ENCODE results near the gene CDH18.

The CDH18 gene

DNA sequence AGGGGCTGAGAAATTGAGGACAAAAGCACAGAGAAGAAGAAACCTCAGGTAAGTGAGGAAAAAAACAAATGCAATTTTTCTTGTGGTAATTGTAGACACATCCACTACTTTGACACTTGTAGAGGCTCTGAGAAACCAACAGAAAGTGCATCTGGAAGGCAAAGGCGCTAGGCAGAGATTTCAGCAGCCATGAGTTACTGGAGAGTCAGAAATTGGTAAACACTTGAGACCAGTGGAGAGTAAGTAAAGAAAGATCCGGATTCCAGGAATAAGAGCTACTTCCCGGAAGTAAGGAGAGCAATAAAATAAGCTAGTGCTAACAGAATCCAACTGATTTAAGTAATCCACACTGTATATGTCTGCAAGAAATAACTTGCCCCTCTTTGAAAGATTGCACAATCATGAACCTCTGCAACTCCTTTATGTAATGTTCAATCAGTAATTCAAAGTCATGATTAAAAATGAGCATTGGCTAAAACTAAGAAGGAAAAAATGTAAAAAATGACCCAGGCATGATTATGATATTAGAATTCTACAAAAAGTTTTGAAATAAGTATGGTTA lies 382.1 kb downstream of the CDH18 start:
- no peak for DNase-seq (ENCODE audit: low read depth, low spot score)

DNA sequence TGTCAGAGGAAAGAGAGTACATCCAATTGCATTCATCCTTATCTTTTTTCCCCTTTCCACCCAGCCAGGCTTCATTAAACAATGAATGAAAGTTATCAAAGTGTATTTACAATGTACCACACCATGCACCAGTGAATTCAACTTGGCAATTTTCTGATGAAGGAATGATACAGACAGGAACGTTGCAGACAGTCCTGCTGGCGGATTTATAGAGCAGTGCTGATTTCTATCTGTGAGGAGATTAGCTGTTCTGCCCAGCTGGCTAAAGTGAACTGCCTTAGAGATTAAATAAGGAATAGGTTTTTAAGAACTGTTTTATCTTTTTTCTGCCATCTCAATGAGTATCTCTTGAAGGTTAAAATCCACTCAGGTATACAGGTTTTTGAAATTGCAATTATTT lies 403.9 kb downstream of the CDH18 start:
- no peak for DNase-seq (ENCODE audit: low read depth, low spot score)

DNA sequence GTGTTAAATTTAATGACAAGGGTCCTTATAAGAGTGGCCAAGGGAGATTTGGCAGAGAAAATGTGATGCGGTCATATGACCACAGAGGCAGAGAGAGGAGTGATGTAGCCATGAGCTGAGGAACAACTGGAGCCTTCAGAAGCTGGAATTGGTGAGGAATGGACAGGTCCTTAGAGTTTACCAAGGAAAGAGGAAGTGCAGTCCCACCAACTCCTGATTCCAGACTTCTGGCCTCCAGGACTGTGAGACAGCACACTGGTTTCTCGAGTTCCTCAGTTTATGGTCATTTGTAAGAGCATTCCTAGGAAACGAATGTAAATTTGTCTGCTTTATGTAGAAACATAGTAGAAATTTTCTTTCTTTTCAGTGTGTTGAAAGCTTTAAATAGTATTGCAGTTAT lies 410.1 kb downstream of the CDH18 start:
- no peak for DNase-seq (ENCODE audit: low read depth, low spot score)

DNA sequence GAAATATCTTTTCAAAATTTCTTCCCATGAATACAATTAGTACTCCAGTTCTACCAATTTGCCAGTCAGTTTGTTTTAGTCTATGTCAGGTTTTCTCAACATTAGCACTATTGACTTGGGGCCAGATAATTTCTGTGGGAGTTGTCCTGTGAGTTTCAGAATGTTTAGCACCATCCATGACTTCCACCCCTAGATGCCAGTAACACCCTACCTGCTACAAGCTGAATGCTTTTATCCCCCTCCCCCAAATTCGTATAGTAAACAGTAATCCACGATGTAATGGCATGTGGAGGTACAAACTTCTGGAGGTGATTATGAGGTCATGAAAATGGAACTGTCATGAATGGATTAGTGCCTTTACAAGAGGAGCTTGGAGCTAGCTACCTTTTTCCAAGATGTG lies 420.0 kb downstream of the CDH18 start:
- no peak for DNase-seq (ENCODE audit: low read depth, low spot score)

DNA sequence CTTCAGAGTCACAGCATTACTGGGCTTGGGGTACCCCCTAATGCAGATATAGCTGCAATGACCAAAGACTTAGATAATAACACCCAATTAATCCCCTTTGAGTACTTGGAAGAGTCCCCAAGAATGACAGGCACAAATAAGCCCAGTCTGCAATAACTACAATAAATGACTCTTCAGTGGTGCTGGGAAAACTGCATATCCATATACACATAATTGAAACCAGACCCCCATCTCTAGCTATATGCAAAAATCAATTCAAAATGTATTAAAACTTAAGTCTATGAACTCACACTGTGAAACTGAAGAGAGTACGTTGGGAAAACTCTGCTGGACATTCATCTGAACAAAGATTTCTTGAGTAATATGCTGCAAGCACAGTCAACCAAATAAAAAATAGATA lies 422.5 kb downstream of the CDH18 start:
- no peak for DNase-seq (ENCODE audit: low read depth, low spot score)

DNA sequence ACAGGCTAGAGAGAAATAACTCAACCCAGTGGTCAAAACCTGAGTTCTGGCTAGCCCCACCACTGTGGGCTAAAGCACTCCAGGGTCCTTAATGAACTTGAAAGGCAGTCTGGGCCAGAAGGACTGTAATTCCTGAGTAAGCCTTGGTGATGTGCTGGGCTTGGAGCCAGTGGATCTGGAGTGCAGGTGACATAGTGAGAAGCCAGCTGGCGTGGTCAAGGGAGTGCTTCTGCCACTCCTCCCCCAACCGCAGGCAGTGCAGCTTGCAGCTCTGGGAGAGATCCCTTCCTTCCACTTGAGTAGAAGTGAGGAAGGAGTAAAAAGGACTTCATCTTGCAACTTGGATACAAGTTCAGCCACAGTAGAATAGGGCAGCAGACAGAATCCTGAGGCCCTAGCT lies 424.0 kb downstream of the CDH18 start:
- no peak for DNase-seq (ENCODE audit: low read depth, low spot score)

DNA sequence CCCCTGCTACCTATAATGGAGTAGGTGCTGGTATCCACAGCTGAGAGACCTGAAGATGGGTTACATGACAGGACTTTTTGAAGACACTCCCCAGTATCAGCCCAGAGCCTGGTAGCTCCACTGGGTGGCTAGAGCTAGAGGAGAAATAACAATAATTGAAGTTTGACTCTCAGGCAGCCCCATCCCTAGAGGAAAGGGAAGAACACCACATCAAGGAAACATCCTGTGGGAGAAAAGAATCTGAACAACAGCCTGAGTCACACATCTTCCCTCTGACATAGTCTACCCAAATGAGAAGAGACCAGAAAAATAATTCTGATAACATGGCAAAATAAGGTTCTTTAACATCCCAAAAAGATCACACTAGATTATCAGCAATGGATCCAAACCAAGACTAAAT lies 432.1 kb downstream of the CDH18 start:
- DNase-seq (ENCODE audit: low read depth, low spot score), result no peak

DNA sequence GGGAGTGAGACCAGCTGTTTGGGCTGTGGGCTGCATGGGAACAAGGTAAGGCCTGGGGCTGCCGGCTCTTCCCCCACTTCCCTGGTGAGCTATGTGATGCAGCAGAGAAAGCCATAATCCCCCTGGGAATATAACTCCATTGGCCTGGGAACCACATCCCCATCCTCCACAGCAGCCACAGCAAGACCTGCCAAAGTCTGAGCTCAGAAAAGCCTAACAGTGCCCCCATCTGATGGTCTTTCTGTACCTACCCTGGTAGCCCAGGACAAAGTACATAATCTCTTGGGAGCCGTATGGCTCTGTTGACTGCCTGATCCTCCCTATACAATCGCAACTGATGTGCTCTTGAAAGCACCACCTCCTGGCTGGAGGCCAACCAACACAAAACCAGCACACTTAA lies 432.6 kb downstream of the CDH18 start:
- DNase-seq (ENCODE audit: low read depth, low spot score), result no peak

DNA sequence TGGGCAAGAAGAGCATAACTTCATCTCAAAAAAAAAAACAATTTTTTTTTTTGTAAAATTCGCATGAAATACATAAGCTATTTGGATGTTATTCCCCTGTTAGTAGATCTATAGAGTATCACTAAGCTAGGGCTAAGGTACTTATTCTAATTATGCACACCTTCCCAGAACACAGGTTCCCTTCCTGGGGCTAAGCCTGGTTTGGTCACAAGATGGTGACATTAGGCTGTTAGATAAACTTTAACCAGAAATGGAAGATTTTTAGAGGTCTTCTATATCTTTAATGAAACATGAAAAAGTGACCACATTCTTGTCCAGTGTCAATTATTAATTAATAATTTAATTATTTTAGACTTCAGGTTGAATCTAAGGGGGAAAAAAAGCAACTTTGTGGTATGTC lies 433.5 kb downstream of the CDH18 start:
- no peak for DNase-seq (ENCODE audit: low read depth, low spot score)

DNA sequence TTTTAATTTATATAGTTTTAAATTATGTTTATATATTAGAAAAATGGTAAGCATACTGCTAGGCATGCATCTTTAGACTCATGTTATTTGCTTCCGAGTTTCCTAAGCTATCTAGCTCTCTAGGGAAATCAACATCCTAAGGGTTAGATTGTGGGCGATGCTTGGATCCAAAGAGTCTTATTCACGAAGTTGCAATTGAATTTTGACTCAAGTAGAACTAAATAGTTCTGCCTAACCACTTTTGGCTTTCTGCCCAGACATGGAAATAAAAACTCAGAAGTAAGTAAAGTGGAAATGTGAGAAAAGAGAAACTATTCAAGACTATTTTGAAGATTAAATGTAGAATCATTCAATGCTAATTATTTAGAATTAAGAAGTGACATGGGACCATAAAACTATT lies 440.4 kb downstream of the CDH18 start:
- no peak for DNase-seq (ENCODE audit: low read depth, low spot score)

DNA sequence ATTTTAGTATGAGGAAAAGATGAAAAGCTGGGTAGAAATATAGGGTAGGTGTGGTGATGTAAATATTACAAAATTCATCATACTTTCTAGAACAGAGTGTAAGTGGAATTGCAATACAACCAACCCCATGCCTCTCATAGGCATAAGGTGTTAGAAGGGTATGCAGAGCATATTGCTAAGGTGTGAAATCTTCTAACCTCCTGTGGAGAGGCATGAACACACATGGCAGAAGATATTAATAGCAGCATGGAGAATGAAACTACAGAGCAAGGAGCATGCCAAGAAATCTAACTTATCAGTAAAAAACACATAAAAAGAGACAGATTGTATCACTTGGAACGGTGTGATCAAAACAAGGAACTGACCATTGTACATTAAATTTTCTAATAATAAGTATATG lies 441.5 kb downstream of the CDH18 start:
- DNase-seq (ENCODE audit: low read depth, low spot score), result no peak

DNA sequence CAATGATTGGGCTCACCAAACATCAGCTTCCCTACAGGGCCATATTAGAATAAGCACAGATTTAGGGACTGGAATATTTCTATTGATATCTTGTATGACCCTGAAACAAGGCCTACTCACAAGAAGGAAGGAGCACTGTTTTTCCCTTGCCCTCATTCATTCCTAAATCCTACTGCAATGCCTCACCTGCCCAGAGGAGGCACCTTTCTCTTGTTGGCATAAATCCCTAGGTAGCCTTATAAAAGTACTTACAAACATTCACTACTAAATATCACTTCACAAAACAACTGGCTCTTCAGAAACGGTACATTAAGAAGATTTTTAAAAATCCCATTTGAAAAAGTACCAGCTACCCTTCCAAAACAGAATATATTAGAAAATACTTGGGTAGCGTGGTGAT lies 449.4 kb downstream of the CDH18 start:
- DNase-seq (ENCODE audit: low read depth, low spot score), result no peak

DNA sequence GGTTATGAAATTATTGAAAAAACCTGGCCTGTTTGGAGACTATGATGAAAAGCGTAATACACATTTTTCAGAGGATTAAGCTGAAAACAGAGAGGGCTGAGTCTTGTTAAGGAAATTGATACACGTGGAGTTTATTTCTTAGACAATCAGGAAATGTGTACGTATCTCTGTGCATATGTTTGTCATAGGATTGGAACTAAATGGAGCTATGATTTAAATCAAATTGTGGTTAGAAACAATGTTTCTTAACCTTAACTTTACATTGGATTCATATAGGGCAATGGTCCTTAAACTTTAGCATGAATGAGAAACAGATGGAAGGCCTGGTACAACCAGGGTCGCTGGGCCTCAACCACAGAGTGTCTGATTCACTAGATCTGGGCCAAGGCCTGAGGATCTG lies 451.6 kb downstream of the CDH18 start:
- DNase-seq (ENCODE audit: low read depth, low spot score), result no peak

DNA sequence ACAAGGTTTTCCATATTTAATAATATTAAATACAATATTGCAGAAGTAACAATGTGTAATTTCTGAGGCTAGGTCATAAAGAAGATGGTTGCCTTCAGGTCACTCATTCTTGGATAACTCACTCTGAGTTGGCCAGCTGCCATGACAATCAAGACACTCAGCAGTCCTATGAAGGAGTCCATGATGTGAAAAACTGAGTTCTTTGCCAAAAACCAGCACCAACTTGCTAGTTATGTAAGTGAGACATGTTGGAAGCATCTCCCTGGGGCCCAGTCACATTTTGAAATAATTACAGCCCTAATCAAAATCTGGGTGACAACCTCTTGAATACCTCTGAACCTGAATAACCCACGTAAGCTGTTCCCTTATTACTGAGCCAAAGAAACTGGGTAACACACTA lies 453.2 kb downstream of the CDH18 start:
- DNase-seq (ENCODE audit: low read depth, low spot score), result no peak

DNA sequence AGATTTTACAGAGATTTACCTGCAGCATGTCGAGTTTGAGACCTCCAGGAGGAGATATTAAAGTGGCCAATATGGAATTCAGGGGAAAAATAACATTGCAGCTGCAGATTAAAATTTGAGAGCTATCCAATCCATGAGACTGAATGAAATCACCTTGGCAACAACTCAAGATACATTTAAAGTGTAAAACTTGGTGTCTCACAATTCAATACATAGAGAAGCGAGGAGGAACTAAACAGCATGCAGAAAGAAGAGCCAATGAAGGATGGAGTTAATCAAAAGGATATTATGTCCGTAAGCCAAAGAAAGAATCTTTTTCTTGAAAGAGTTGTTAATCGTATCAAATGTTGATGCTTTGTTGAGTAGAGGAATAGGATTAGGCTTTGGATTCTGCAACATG lies 455.1 kb downstream of the CDH18 start:
- DNase-seq (ENCODE audit: low read depth, low spot score), result no peak

DNA sequence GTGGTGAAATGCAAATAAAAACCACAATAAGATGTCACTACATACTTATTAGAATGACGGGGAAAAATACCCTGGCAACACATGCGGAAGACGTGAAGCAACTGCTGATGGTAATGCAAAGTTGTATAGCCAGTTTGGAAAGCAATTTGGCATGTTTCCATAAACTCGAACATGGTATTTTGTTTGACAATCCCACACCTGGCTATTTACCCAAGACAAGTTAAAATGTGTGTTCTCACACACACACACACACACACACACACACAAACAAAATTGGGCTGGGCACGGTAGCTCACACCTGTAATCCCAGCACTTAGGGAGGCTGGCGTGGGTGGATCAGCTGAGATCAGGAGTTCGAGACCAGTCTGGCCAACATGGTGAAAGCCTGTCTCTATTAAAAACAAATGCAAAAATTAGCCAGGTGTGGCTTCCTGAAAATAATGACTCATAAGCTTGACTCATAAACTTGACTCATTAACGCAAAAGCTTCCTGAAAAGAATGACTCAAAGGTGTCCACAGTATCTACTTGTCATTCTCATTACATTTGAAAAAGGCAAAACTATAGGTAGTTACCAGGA lies 456.5 kb downstream of the CDH18 start:
- no peak for DNase-seq (ENCODE audit: low read depth, low spot score)

DNA sequence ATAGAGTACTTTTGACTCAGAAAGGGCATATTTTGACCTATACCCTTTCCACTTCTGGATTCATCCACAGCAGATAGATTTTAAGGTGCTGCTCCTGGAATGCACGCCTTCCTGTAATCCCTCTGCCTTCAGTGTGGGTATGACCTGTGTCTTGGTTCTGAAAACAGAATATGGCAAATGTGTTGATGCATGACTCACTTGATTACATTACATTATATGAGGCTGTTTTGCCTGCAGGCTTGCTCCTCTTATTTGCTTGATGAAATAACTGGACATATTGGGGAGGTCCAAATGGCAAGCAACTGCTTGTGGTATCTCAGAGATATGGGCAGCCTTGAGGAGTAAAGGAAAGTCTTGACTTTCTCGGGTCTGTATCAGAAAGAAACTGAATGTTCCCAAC lies 468.6 kb downstream of the CDH18 start:
- DNase-seq (ENCODE audit: low read depth, low spot score), result no peak

DNA sequence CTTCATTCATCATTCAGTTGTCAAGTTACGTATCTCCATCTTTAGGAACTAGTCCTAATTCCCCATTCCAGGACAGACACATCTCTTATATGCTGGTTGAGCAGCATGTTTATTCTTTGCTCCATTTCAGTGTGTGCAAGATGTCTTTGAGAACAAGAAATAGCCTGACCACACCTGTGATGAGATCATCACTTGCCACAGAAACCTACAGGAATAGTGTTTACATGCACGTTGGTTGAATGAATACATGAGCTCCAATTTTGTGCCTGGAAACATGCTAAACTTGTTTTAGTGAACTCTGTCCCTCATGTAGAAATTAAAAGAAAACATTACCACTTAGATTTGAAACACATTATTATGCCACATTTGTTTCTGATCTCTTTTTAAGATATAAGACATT lies 489.1 kb downstream of the CDH18 start:
- no peak for DNase-seq (ENCODE audit: low read depth, low spot score)

DNA sequence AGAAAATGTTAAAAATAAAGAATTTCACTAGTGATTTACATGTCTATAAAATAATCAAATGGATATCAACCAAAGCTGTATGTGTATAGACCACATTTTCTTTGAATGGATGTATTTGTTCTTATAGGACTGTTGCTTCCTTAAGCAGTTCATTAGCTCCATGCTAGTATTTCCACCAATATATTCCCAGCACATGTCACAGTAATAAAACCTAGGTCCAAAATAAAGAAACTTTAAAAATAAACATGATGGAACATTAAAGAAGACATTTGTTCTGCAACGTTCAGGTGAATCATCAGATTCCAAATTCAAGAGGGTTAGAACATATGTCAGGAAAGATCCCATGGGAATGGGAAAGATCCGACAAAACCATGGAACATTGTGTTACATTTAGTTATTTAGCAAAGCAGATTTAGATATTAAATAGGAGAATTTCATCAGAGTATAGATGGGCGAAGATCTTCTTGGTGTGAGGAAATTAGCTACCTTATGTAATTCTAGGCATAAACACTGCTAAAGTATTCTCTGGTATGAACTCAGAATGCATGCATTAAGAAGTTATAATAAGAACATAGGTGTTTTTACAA lies 490.7 kb downstream of the CDH18 start:
- DNase-seq (ENCODE audit: low read depth, low spot score), result no peak

DNA sequence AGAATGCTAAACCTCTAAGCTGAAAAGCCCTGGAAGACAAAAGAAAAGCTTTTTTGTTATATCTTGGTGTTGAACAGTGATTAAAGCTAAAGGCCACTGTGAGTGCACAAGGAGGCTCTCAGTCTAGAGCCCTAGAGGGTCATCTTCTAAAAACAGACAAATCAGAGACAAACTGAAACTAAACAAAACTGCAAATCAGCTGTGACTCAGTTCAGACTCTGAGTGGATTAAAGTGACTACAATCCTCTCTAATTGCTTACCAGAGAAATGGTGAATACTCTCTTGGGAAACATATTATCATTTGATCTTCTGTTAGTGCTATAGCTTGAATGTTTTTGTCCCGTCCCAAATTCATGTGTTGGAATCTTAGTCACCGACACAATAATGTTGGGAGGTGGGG lies 491.9 kb downstream of the CDH18 start:
- DNase-seq (ENCODE audit: low read depth, low spot score), result no peak

DNA sequence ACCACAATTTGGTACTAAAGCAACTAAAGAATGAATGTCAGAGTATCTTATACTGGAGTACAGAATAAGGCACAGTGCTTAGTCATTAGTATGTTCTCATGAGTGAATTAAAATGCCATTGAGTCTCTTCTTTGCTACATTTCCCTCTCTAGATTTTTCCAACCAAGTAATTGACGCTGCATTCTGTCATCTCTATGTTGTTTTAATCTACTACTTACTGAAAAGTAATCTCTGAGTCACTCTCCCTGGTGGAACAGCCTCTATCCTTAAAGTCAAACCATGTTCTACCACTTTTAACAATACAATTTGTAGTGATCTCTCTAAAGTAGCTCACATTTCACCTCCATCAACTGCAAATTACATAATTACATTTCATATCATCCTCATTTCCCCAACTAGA lies 495.1 kb downstream of the CDH18 start:
- DNase-seq (ENCODE audit: low read depth, low spot score), result no peak

DNA sequence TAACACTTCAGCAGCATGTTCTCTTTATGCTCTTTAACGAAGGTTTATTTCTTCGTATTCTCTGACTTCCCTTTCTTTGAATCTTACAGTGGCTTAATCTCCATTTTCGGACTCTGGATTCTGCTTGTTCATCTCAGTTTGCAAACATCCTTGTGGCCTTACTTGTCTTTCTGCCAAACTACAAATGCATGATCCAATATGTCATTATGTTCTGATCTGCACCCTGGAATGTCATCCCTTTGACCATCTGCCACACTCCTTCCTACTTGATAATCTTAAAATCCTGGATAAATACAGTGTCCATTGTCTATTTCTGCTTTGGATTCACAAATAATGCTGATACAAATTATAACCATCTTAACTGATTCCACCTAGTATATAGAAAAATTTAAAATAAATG lies 499.2 kb downstream of the CDH18 start:
- DNase-seq (ENCODE audit: low read depth, low spot score), result no peak

DNA sequence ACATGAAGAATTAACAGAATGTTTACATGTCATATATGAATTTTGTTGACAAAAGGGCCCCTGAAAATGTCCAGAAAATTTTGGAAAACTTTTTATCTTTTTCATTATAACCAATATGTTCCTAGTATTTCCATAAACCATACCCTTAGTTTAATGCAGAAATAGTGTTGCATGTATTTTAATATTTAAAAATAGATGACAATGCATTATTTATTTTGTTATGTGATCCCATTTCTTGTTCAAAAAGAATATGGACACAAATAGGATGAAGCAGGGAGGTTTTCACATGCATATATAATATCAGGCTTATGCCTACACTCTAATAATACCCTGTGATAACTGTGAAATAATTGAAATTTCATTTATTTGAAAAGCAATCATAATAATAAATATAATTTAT lies 500.5 kb downstream of the CDH18 start:
- DNase-seq (ENCODE audit: low read depth, low spot score), result no peak

DNA sequence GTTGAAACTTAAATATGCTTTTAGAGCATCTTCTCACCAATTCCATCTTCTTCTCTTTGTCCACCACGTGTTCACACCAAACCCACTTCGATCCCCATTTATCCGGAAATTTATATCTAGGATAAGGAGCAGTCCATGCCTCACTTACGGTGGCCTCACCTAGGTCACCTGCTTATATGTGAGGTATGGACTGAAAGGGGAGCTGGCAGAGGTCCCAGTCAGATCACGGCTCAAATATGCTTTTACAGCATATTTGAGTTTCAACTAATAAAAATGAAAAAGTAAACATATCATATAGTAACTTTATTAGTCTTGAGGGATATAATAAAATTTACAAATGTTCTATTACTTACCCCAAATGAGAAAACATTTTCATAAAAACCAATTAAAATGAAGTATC lies 508.4 kb downstream of the CDH18 start:
- no peak for DNase-seq (ENCODE audit: low read depth, low spot score)

All from activated CD4-positive, CD25-positive, alpha-beta regulatory T cell treated with anti-CD3 and anti-CD28 coated beads, Interleukin-2, amount 50 U/mL, for 16 hours (primary cell).